GM21447 (cell line): ENCODE measurements around the gene COL5A1.

Experiments
- ATAC-seq: cut with Tn5 transposase; IDR thresholded peaks from one replicate; pipeline ENCODE4 v1.9.1; 2021; ENCODE audit not compliant: unreplicated experiment

COL5A1 gene

DNA sequence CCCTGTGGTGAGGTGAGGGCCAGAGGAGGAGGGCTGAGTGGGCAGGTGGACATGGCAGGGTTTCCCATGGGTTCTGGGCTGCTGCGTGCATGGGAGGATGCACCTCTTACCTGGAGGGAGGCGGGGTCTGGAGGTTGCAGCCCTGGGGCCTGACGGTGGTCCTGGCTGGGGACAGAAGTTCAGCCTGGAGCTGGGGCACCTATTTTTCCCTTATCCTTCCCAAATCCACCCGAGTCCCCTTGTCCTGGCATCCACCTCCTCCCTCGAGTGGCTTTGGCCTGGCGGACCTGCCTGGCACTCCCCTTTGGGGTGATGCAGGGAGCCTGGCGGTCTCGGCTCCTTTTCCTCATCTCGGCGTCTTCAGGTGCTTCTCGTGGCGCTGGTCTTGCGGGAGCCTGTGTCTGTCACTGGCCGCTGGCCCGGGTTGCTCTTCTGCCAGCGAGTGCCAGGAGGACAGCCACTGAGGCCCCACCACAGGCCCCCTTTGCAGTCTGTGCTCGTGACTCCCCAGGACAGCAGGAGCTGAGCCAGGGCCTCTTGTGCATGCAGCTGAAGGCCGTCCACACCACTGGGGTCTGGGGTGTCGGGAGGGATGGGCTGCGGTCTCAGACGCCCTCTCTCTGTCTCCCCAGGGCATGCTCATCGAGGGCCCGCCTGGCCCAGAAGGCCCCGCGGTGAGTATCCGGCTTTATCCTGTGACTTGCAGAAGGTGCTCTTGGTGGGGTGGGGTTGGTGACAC lies 96.4 kb downstream of the COL5A1 start:
- ATAC-seq = no peak

DNA sequence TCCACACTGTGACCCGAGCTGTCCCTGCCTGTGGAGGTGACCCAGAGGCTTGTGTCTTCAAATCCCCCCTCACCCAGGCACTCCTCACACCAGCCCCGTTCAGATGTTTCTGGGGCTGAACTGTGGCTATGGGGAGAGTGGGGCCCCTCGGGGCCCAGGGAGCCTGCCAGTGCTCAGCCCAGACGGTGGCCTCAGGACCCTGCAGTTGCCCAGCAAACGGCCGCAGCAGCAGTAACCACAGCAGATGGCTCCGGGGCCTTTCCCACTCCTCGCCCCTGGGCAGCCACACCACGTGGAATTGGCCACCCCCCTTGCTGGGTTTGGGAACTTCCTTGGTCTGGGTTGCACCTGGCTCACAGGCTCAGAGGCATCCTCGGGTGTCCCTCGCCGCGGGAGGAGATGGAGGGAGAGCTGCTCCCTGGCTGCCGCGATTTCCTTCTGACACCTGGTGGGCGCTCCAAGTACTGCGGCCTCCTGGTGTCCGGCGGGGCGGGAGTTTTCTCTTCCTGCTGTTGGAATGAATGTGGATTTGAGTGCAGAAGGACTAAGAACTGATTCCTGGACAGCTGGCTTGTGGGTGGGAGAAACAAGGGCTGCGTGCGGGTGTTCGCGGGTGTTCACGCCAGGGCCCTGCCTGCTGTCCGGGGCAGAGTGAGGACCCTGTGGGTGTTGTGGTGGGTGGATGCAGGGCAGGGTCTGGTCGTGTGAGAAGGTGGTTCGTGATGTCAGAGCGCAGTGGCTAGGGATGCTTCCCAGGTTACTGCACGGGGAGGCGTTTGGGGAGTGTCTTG lies 97.5 kb downstream of the COL5A1 start:
- ATAC-seq = no peak

DNA sequence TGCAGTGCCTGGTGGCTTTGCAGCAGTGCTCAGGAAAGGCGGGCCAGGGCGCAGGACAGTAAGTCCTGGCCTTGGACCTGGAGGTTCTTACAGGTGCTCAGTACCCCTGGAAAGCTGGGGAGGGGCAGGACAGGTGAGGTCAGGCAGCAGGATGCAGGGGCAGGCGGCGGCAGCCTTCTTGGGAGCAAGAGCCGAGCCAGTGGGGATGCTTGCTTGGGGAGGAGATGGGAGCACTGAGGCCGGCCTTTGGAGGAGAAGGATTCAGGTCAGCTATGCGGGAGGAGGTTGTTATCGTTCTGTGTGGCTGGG lies 98.0 kb downstream of the COL5A1 start:
- ATAC-seq = no peak

DNA sequence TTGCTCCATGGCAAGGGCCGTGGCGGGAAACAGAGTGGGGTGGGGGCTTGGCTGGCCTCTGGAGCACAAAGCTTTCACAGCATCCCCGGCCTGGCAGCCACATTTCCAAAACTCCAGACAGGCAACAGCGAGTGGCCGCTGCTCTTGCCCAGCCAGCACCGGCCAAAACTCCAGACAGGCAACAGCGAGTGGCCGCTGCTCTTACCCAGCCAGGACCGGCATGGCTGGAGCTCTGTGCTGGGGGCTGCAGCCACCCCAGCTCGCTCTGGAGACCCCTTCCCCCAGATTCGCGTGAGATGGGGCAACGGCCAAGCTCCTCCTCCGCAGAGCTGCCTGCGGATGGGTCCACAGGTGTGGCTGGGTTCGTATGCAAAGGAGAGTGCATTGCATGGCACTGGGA lies 98.5 kb downstream of the COL5A1 start:
- no peak for ATAC-seq

DNA sequence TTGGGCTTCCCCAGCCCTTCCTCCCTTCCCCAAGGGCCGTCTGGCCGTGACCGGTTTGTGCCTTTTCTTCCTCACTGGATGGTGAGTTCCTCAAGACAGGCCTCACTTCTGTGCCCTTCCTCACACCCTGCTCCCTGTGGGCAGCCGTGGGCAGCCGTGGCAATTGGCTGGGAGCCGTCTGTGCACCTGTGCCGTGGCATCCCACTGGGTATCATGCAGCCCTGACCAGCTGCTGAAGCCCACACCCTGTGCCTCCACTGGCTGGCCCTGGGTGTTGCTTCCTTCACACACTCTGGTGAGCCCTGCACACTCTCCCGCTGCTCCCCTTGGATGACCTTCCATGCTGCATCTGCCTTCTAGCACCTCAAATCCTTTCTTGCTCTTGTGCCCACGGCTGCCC lies 100.2 kb downstream of the COL5A1 start:
- no peak for ATAC-seq

DNA sequence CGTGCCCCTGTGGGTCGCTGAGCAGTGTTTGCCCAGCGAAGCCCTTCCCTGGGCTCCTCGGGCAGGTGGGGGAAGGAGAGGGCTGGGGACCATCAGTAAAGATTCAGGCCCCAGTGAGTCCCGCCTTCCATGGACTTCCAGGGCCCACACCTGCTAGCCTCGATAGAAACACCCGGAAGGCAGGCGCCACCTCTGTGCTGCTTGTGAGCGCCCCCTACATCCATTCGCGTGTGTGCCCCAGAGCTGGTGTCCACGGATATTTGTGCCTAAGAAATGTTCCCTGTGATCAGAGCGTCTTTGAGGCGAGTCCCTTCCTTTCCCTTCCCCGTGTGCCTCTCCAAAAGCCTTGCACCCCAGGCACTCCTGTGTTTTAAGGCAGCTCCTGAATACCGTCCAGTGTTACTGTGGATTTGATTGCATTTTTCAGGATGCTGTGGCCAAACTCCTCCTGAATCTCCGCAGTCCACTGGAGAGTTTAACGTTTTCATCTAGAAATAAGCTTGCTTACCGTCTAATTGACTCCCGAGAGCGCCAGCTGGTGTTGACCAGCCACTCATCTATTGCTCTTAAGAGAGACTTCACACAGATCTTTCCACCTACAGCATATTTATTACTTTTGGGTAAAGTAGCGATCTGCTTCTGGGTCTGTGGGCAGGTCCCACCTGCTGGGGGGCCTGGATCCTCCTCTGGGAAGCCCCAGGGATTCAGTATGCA lies 101.4 kb downstream of the COL5A1 start:
- ATAC-seq = no peak

DNA sequence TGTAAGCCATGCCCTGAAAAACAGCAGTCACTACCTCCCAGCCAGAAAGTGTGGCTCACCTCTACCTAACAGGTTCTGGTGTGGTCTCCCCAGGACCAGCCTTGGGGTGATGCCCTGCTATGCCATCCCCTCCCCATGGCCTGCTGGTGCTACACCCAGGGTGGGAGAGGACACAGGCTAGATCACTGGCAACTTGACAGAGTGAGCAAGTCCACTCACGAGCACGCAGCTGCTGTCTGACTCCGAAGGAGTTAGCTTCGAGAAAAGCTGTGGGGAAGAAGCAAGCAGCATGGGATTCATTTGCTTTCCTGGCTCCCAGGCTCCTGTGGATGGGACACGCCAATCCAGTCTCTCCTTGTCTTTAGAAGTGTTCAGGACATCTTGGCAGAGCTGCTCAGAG lies 102.2 kb downstream of the COL5A1 start:
- ATAC-seq = no peak

DNA sequence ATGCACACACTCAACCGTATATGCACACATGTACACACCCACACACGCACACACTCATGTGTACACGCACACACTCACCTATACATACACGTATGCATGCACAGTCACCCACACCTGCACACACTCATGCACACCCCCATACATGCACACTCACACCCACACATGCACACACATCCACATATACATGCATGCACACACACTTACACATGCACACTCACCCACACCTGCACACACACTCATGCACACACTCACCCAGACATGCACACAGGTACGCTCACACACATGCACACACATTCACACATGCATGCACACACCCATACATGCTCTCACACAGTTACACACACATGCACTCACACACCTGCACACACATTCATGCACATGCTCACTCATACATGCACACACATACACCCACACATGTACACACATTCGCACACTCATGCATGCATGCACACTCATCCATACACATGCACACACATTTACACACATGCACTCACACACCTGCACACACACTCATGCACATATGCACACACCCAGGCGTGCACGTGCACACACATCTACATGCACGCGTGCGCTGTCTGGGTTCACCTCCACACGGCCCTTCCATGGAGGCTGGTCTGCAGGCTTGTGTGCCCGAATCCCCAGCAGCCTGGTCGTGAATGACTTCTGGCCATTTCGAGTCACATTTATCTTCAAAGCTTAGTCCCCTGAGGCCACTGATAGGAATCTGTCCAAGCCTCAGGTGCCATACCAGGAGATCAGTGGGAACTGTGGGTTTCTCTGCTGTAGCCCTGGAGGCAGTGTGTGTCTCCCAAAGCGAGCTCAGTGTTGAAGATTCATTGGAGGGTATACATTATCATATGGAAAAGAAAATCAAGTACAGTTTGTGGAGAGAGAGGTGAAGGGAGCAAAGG lies 103.0 kb downstream of the COL5A1 start:
- no peak for ATAC-seq

DNA sequence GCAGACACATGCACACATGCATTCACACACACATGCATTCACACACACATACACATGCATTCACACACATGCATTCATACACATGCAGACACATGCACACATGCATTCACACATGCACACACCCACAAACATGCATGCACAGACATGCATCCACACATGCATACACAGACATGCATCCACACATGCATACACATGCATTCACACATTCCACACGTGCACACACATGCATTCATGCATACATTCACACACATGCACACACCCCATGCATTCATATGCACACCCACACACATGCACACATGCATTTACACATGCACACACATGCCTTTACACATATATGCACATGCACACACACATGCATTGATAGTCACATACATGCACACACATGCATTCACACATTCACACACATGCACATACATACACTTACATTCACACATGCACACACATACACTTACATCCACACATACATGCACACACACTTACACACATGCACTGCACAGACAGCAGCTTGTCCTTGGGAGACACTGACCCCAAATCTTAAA lies 106.4 kb downstream of the COL5A1 start:
- no peak for ATAC-seq

DNA sequence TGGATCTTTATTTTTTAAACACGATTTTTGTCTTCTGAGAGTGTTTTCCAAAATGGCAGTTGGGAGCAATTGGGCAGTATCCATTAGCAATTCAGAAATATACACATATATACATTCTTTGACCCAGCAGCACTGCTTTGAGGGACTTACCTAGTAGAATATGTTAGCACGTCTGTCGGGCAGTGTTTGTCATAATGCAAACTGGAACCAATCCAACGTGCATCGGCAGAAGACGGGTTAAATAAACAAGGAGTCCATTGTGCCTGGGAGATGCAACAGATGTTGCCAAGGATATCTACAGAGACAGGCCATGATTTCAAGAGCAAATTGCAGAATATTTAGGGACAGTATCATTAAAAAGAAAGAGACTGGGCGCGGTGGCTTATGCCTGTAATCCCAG lies 107.0 kb downstream of the COL5A1 start:
- no peak for ATAC-seq

DNA sequence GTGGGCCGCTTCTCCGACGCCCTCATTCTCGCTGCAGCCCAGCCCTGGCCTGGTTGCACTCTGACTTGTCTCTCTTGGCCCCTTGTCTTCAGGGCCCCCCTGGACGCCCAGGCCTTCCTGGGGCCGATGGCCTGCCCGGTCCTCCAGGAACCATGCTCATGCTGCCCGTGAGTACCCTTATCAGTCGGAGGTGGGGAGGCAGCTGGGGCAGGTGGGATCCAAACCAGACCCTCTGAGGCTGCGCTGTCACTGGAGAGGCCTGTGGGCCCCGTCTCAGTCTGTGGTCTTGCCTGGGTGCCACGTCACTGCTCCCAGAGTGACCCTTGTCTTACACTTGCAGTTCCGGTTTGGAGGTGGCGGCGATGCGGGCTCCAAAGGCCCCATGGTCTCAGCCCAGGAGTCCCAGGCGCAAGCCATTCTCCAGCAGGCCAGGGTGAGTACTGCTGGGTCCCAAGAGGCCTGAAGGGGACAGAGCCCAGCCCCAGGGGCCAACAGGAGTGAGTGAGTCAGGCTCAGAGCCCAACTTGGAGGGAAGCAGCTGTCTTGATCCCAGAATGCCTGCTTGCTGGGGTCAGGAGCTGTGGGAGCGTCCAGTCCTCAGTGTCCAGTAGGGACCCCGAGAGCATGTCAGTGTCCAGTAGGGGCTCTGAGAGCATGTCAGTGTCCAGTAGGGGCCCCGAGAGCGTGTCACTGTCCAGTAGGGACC lies 109.0 kb downstream of the COL5A1 start:
- no peak for ATAC-seq

DNA sequence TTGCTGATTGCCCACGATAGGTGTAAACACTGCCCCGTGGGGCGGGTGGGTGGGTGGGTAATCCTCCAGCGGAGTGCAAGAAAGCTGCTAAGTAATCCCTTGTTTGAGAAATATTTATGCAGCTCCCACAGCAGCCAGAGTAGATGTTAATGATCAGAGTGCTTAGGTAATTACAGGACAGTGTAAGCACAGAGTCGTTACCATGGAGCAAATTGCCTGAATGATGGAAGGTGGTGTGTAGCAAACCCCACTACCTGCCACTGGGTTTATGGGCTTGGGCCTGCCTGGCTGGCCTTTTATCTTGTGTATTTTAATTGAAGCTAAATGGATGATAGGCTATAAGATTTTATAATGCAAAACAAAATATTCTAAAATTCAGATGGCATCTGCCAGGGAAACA lies 110.0 kb downstream of the COL5A1 start:
- ATAC-seq = no peak

DNA sequence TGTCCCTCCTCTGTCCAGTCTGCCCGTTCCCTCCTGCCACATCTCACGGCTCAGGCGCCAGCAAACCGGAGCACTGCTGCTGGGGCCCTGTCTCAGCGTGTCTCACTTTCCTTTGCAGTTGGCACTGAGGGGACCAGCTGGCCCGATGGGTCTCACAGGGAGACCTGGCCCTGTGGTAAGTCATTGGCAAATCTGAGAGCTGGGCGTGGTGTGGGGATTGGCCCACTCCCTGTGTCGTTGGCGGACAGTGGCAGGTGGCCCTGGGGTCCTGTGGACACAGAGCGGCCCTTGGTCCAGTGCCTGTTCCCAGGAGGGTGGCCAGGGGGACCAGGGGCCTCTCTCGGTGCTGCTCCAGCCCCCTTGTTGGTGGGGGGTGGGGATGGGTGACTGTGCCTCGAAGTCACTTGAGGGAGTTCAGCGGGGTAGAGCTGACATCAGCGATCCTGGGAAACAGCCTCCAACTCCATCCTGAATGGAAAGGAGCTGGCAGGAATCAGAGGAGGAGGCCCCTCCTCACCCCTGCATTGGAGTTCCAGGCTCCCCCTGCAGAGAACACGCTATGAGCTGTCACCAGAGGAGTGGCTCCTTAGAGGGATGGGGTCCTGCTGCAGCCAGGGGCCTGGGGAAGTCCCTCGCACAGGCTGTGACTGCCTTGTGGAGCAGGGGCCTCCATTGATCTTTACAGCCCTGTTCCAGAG lies 111.0 kb downstream of the COL5A1 start:
- ATAC-seq = no peak

DNA sequence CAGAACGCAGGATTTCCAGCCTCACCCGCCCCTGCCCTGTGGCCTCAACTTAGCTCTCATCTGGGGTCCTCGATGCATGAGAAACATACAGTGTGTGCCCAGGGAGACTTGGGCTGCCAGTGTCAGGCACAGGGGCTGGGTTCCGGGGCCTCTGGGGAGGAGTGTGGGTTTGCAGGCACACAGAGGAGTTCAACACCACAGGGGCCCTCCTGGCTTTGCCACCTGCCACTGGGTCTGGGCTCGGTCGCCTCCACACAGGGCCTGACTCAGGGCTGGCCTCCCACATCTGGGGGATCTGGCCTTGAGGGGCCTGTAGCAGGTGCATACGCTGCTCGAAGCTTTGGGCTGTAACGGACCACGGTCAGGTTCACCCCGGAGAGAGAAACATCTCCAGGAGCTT lies 111.6 kb downstream of the COL5A1 start:
- ATAC-seq = no peak

DNA sequence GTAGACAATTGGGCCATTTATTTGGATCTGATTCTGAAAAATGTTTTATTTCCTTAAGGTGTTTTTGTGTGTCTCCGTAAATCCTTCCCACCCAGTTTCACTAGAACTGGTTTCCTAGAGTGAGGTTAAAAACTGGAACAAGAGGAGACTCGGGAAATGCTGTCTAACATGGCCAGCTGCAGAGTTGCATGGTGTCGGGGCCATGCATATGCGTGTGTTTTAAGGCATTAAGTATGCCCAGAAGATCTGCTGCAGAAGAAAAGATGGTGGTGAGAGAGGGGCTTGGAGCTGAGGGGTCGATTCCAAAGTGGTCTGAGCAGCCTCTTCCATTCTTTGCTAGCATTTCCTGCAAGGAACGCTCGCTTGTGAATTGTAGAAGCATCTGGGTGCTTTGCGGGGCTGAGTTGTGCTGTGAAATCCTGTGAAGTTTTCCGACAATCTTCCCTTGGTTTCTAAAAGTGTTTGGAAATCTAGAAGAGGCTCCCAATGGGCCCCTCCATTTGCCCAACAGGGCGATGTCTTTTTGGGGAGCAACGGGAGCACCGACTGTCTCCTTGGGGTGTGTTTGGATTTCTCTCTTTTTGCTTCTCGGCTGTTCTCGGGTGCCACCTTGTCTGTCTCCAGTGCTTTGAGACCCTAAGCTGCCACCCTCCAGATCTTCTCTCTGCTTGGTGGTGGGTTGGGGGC lies 113.8 kb downstream of the COL5A1 start:
- ATAC-seq = no peak

DNA sequence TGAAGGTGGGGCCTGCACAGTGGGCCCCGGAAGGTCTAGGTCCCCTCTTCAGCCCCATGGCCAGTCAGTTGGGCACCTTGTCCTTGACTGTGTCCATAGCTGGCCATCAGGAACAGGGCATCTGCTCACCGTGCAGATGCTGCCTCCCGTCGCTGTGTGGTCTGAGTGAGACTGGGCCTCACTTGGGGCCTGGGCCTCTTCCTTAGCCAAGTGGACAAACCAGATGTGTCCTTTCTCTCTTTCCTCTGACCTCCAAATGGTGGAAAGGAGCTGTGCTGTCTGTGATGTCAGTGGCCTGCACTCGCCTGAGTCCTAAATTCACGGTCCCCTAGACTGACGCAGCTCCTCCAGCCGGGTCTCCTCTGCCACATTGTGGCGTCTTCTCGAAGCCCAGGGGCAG lies 114.5 kb downstream of the COL5A1 start:
- ATAC-seq = no peak

DNA sequence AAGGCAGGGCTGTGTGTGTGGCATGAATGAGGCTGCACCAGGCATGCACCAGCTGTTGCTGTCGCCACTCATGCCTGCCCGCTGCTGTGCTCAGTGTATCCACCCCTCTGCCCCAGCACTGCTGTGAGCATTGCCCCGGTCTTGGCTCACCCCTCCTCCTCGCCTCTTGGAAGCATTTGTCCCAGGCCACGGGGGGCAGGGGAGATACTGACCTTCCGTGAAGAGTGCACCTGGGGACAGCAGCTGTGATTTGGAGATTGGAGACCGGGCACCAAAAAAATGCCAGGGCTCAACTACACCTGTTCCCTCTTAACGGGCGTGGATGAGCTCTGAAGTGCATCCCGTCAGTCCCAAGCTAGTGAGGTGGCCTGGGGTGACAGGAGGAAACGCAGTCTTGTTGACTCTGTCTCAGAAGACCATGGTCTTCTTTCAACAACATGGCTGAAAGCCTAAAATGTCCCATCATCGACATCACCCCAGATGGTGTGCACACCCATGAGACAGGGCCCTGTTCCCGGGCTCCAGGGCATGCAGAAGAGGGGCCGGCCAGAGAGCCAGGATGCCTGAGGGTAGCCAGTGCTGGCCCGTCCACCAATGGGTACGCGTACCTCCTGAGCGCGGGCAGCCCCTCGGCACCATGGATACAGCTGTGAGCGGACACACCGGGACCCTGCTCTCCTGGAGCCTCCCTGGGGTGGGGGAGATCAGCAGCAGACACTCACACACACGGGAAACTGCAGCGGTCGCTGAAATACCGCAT lies 115.8 kb downstream of the COL5A1 start:
- no peak for ATAC-seq

DNA sequence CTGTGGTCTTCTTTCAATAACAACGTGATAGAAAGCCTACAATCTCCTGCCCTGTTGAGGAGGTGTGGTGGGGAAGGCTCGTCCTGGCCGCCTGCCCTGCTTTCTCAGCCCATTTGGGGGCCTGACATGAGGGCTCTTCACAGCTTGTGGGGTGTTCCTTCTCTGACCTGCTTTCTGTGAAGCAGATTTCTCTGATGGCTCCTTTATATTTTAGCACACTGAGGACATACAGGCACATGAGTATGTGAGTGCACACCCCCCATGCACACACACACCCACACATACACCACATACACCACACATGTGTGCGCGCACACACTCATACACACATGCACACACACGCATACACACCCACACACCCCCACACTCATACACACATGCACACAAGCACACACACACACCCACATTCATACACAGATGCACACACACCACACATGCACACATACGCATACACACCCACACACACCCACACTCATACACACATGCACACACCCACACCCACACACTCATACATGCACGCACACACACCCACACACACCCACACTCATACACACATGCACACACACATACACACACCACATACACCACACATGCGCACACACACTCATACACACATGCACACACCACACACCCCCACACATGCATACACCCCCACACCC lies 117.5 kb downstream of the COL5A1 start:
- no peak for ATAC-seq
